Parathyroid adenoma (tissue), 2 donors: ENCODE data around the gene DYDC2.

Experiments
- H2AFZ ChIP-seq: fragments of 300-600 bp; sonication (generic); one replicate; pipeline ENCODE4 v1.7.0; 2017; ENCODE audit warnings: antibody characterized with exemption, mild to moderate bottlenecking
- H3K27ac ChIP-seq: fragments of 300-600 bp; sonication (generic); one replicate; pipeline ENCODE4 v1.7.0; 2017
- H3K27me3 ChIP-seq: fragments of 300-600 bp; sonication (generic); one replicate; pipeline ENCODE4 v1.7.0; 2017; ENCODE audit warnings: low read length; ENCODE audit not compliant: control insufficient read depth, insufficient read depth
- H3K36me3 ChIP-seq: fragments of 300-600 bp; sonication (generic); one replicate; pipeline ENCODE4 v1.7.0; 2017; ENCODE audit warnings: low read length; ENCODE audit not compliant: control insufficient read depth, insufficient read depth
- H3K4me1 ChIP-seq: fragments of 300-600 bp; sonication (generic); one replicate; pipeline ENCODE4 v1.7.0; 2017; ENCODE audit warnings: control low read depth
- H3K4me2 ChIP-seq: fragments of 300-600 bp; sonication (generic); one replicate; pipeline ENCODE4 v1.7.0; 2017; ENCODE audit warnings: low read length
- H3K4me3 ChIP-seq: fragments of 300-600 bp; sonication (generic); one replicate; pipeline ENCODE4 v1.7.0; 2017; ENCODE audit warnings: low read depth, low read length
- H3K79me2 ChIP-seq: fragments of 300-600 bp; sonication (generic); one replicate; pipeline ENCODE4 v1.7.0; 2017; ENCODE audit warnings: control low read depth
- H3K9ac ChIP-seq: fragments of 300-600 bp; sonication (generic); one replicate; pipeline ENCODE4 v1.7.0; 2017; ENCODE audit warnings: mild to moderate bottlenecking
- H3K9me3 ChIP-seq: fragments of 300-600 bp; sonication (generic); one replicate; pipeline ENCODE4 v1.7.0; 2017; ENCODE audit warnings: low read length; ENCODE audit not compliant: control insufficient read depth
- CTCF ChIP-seq: fragments of 300-600 bp; sonication (generic); IDR thresholded peaks from one replicate; pipeline ENCODE4 v1.7.0; 2017; ENCODE audit warnings: antibody characterized with exemption, mild to moderate bottlenecking
- donor health status: primary hyperparathyroidism.

The DYDC2 gene

GRCh38 chr10:80410122-80410521 lies 53.5 kb downstream of the DYDC2 start:
- H2AFZ ChIP-seq: no peak overlapping the region
- H3K9ac ChIP-seq: no peak overlapping the region
- no peaks in the 10 kb centered on the region for H3K9me3 ChIP-seq
- no peak for TF ChIP-seq CTCF
- no peak overlapping the region for H3K4me3 ChIP-seq
- peaks cover 62% of the 10 kb centered on the region for H3K4me1 ChIP-seq
- H3K27ac ChIP-seq: peak overlapping the region; percentile 27
- no peaks in the 10 kb centered on the region for H3K27me3 ChIP-seq
- peaks cover 8% of the 10 kb centered on the region for H3K79me2 ChIP-seq
- no peak overlapping the region for H3K4me2 ChIP-seq
- no peaks in the 10 kb centered on the region for H3K36me3 ChIP-seq

DNA sequence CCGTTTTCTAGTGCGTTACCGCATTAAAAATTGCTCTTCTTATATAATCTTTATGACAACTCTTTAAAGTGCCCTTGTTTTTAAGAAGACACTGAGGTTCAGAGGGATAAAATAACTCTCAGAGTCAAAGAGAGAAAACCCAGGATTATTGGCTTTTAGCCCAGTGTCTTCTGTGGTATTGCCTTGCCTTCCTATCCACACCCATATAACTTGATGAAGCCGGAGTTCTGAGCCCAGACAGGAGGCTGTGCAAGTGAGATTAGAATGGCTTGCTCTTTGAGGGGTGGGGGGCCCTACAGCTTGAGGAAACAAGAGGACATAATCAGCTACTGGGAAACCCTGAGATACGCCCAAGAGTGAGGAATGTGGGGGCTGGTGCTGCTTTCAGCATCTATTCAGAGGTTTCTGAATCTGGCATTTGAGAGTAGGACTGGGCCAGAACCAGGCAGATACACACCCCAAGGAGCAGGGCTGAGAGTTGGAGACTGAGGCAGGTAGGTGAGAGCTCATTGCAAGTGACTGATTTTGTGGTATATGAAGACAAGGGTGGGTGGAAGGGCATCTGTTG lies 54.1 kb downstream of the DYDC2 start:
- no peak overlapping the region for H3K4me3 ChIP-seq
- peaks cover 8% of the 10 kb centered on the region for H3K79me2 ChIP-seq
- no peaks in the 10 kb centered on the region for H3K36me3 ChIP-seq
- H3K9ac ChIP-seq: no peak overlapping the region
- H3K9me3 ChIP-seq: no peaks in the 10 kb centered on the region
- TF ChIP-seq CTCF: no peak
- no peak overlapping the region for H2AFZ ChIP-seq
- H3K27ac ChIP-seq: peak overlapping the region; percentile 45
- H3K4me1 ChIP-seq: peaks cover 62% of the 10 kb centered on the region
- H3K4me2 ChIP-seq: no peak overlapping the region
- no peaks in the 10 kb centered on the region for H3K27me3 ChIP-seq

- Histone ChIP-seq H2AFZ (no peak overlapping the region), H3K9me3 (no peaks in the 10 kb centered on the region), H3K27me3 (no peaks in the 10 kb centered on the region), H3K79me2 (peaks cover 8% of the 10 kb centered on the region), H3K36me3 (no peaks in the 10 kb centered on the region), H3K9ac (no peak overlapping the region), H3K4me3 (no peak overlapping the region), H3K4me2 (no peak overlapping the region), H3K27ac (peak overlapping the region; percentile 45), H3K4me1 (peaks cover 62% of the 10 kb centered on the region)
- TF ChIP-seq CTCF: no peak
These were observed 54.7 kb downstream of the DYDC2 start for GRCh38 chr10:80411267-80411668.

GRCh38 chr10:80411681-80412220 lies 55.2 kb downstream of the DYDC2 start:
- H3K4me1 ChIP-seq: peaks cover 66% of the 10 kb centered on the region
- no peaks in the 10 kb centered on the region for H3K9me3 ChIP-seq
- no peak for TF ChIP-seq CTCF
- no peaks in the 10 kb centered on the region for H3K36me3 ChIP-seq
- H3K79me2 ChIP-seq: peaks cover 8% of the 10 kb centered on the region
- no peak overlapping the region for H3K4me3 ChIP-seq
- H2AFZ ChIP-seq: no peak overlapping the region
- no peak overlapping the region for H3K4me2 ChIP-seq
- peak overlapping the region; percentile 45 for H3K27ac ChIP-seq
- H3K9ac ChIP-seq: no peak overlapping the region
- H3K27me3 ChIP-seq: no peaks in the 10 kb centered on the region

GRCh38 chr10:80412486-80412885 lies 55.9 kb downstream of the DYDC2 start:
- H3K9ac ChIP-seq: no peak overlapping the region

More at GRCh38 chr10:80412486-80412885, 55.9 kb downstream of the DYDC2 start:
- Histone ChIP-seq H3K27me3 (no peaks in the 10 kb centered on the region), H3K27ac (peak overlapping the region; percentile 2), H3K4me3 (no peak overlapping the region), H3K9me3 (no peaks in the 10 kb centered on the region), H3K4me2 (no peak overlapping the region), H3K36me3 (no peaks in the 10 kb centered on the region), H3K79me2 (peaks cover 8% of the 10 kb centered on the region), H3K4me1 (peaks cover 67% of the 10 kb centered on the region), H2AFZ (no peak overlapping the region)
- TF ChIP-seq CTCF: no peak
